Karpas-422 (cell line): ENCODE data around the gene PGM2. TPM values are rescaled to one million over a fixed set of nuclear protein-coding genes. Genes with fewer than 3 reads are reported as not detected.
A peak's percentile ranks its signal among the peaks of the same experiment; 100 is the strongest.
"Not testable (repeated sequence)": the region's sequence is repeated elsewhere in the genome, so short reads cannot be mapped to it uniquely, and the experiment has no call there.

Source experiments
- DNase-seq: peaks from one replicate; pipeline ENCODE4 v3.0.0-alpha.2; 2015
- H2AFZ ChIP-seq: fragments of 200-600 bp; sonication (generic); 2 replicates; pipeline ENCODE4 v1.6.1; 2014; ENCODE audit warnings: antibody characterized with exemption, low read length, mixed read lengths
- H3K27ac ChIP-seq: fragments of 200-600 bp; sonication (generic); 2 replicates; pipeline ENCODE4 v1.5.1; 2014; ENCODE audit warnings: mild to moderate bottlenecking, low read length, moderate library complexity
- H3K27me3 ChIP-seq: fragments of 200-600 bp; sonication (generic); 2 replicates; pipeline ENCODE4 v1.6.1; 2014; ENCODE audit warnings: low read length, mixed read lengths
- H3K36me3 ChIP-seq: fragments of 200-600 bp; sonication (generic); 2 replicates; pipeline ENCODE4 v1.6.1; 2014; ENCODE audit warnings: low read length, mixed read lengths; ENCODE audit not compliant: insufficient read depth
- H3K4me1 ChIP-seq: fragments of 200-600 bp; sonication (generic); 2 replicates; pipeline ENCODE4 v1.6.1; 2014; ENCODE audit warnings: mild to moderate bottlenecking, low read length, mixed read lengths
- H3K4me2 ChIP-seq: fragments of 200-600 bp; sonication (generic); 2 replicates; pipeline ENCODE4 v1.6.1; 2014; ENCODE audit warnings: low read length, low read depth, mild to moderate bottlenecking; ENCODE audit not compliant: poor library complexity, severe bottlenecking
- H3K4me3 ChIP-seq: fragments of 200-600 bp; sonication (generic); 2 replicates; pipeline ENCODE4 v1.5.1; 2014; ENCODE audit warnings: mild to moderate bottlenecking, antibody characterized with exemption, low read length, mixed read lengths
- H3K79me2 ChIP-seq: fragments of 200-600 bp; sonication (generic); 2 replicates; pipeline ENCODE4 v1.6.1; 2014; ENCODE audit warnings: mild to moderate bottlenecking, low read length, mixed read lengths
- H3K9ac ChIP-seq: fragments of 200-600 bp; sonication (generic); 2 replicates; pipeline ENCODE4 v1.6.0; 2014; ENCODE audit warnings: low read length
- H3K9me2 ChIP-seq: fragments of 200-600 bp; sonication (generic), shearing (Covaris generic); replicated peaks from 2 replicates; pipeline ENCODE4 v1.6.0; 2014; ENCODE audit warnings: mild to moderate bottlenecking, low read length, moderate library complexity; ENCODE audit not compliant: insufficient read depth
- H3K9me3 ChIP-seq: fragments of 300-700, 200-600 bp; sonication (generic); 2 replicates; pipeline ENCODE4 v1.6.1; 2014; ENCODE audit warnings: low read length, mixed read lengths
- H4K20me1 ChIP-seq: fragments of 200-600 bp; sonication (generic); 2 replicates; pipeline ENCODE4 v1.6.1; 2014; ENCODE audit warnings: mild to moderate bottlenecking, antibody characterized with exemption, low read length, low read depth; ENCODE audit not compliant: insufficient read depth
- total RNA-seq: library from RNA; depleted of rRNA; stranded (reverse); fragments of >200 nt; shearing (Covaris generic); gene quantifications from 2 replicates; pipeline ENCODE4 v1.2.3, GENCODE V29; 2014; ENCODE audit warnings: low replicate concordance; rRNA removed

The PGM2 gene
- total RNA-seq, result 30.4 and 40.3 TPM in 2 replicates

- peak; percentile 96 for DNase-seq
- H3K9me2 ChIP-seq, result no peaks in the 10 kb centered on the region
- H3K9me3 ChIP-seq, result no peaks in the 10 kb centered on the region
- peak within 1 kb of the TSS; percentile 92 for H3K4me3 ChIP-seq
- H3K9ac ChIP-seq, result peak within 1 kb of the TSS; percentile 94
- H3K36me3 ChIP-seq, result peaks cover 19% of the 10 kb centered on the region
- H3K4me1 ChIP-seq, result peaks cover 22% of the 10 kb centered on the region
- 0 out of 2 replicates have a peak within 1 kb of the TSS, but pooled peaks have one; percentile 10 for H3K27ac ChIP-seq
- H3K79me2 ChIP-seq, result peaks cover 41% of the 10 kb centered on the region
- H3K4me2 ChIP-seq, result peak within 1 kb of the TSS; percentile 96
- no peaks in the 10 kb centered on the region for H3K27me3 ChIP-seq
- peak within 1 kb of the TSS; percentile 68 for H2AFZ ChIP-seq
- H4K20me1 ChIP-seq, result no peaks in the 10 kb centered on the region
These were observed at the start of gene PGM2 for GRCh38 chr4:37826295-37827029. TSS of gene PGM2 (plus strand) at chr4:37826686. CDS start at chr4:37826733, 47 bp downstream.

DNA sequence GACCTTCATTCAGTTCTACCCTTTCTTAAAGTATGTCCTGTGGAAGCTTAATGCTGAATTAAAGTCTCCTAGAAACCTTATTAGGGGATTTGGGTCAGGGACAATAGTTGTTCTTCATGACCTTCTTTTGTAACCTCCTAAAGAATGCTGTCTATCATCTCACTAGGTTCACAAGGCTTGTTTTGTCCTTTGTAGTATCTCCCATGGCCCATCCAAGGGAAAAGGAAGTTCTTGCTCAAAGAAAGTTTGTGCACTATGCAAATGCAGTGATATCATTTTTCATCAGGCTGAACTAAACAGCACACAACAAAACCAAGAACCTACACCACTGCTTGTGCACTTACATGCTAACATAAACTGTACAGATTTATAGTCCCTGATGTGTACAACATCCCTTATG is 46.6 kb upstream of the PGM2 start:
- H3K27me3 ChIP-seq, result no peaks in the 10 kb centered on the region
- H4K20me1 ChIP-seq, result no peaks in the 10 kb centered on the region
- H3K9me3 ChIP-seq, result no peaks in the 10 kb centered on the region
- no peaks in the 10 kb centered on the region for H3K79me2 ChIP-seq
- no peak overlapping the region for H3K4me2 ChIP-seq
- no peak overlapping the region for H3K4me3 ChIP-seq
- no peaks in the 10 kb centered on the region for H3K36me3 ChIP-seq
- no peaks in the 10 kb centered on the region for H3K9me2 ChIP-seq
- no peak overlapping the region for H2AFZ ChIP-seq
- no peak for DNase-seq
- no peak overlapping the region for H3K27ac ChIP-seq
- H3K4me1 ChIP-seq, result no peaks in the 10 kb centered on the region
- no peak overlapping the region for H3K9ac ChIP-seq

GRCh38 chr4:37780444-37781130 is 45.9 kb upstream of the PGM2 start:
- H3K4me2 ChIP-seq, result no peak overlapping the region
- no peaks in the 10 kb centered on the region for H3K4me1 ChIP-seq
- no peak for DNase-seq
- no peaks in the 10 kb centered on the region for H3K27me3 ChIP-seq
- H4K20me1 ChIP-seq, result no peaks in the 10 kb centered on the region
- H3K9ac ChIP-seq, result no peak overlapping the region
- H2AFZ ChIP-seq, result no peak overlapping the region
- H3K79me2 ChIP-seq, result no peaks in the 10 kb centered on the region
- H3K9me2 ChIP-seq, result no peaks in the 10 kb centered on the region
- no peaks in the 10 kb centered on the region for H3K9me3 ChIP-seq
- no peak overlapping the region for H3K27ac ChIP-seq
- H3K36me3 ChIP-seq, result no peaks in the 10 kb centered on the region
- no peak overlapping the region for H3K4me3 ChIP-seq

DNA sequence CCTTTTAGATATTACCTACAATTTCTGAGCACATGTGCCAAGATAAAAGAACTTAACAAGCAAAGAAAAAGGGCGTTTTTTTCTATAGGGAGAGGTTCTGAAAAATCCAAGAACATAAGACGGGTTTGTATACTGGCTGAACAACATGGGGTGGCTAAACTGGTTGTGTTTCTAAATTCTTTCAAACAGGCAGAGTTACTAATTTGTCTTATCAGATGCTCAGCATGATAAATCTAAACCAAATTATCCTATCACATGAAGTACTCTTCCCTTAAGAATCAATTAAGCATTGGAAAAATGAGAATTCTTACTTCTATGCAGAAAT is 45.4 kb upstream of the PGM2 start:
- H3K27me3 ChIP-seq, result no peaks in the 10 kb centered on the region
- H3K4me2 ChIP-seq, result no peak overlapping the region
- no peaks in the 10 kb centered on the region for H4K20me1 ChIP-seq
- no peak overlapping the region for H3K4me3 ChIP-seq
- no peak overlapping the region for H3K9ac ChIP-seq
- H3K27ac ChIP-seq, result no peak overlapping the region
- no peaks in the 10 kb centered on the region for H3K79me2 ChIP-seq
- H3K9me2 ChIP-seq, result no peaks in the 10 kb centered on the region
- no peak overlapping the region for H2AFZ ChIP-seq
- H3K4me1 ChIP-seq, result no peaks in the 10 kb centered on the region
- no peaks in the 10 kb centered on the region for H3K9me3 ChIP-seq
- DNase-seq, result no peak
- no peaks in the 10 kb centered on the region for H3K36me3 ChIP-seq

GRCh38 chr4:37786267-37786666 is 40.2 kb upstream of the PGM2 start:
- H3K9me2 ChIP-seq, H3K27ac ChIP-seq, H3K4me2 ChIP-seq, H3K4me3 ChIP-seq, H3K36me3 ChIP-seq, H3K9ac ChIP-seq, H3K27me3 ChIP-seq, H3K79me2 ChIP-seq, H2AFZ ChIP-seq, H4K20me1 ChIP-seq, DNase-seq, H3K9me3 ChIP-seq, H3K4me1 ChIP-seq: not testable (repeated sequence)

DNA sequence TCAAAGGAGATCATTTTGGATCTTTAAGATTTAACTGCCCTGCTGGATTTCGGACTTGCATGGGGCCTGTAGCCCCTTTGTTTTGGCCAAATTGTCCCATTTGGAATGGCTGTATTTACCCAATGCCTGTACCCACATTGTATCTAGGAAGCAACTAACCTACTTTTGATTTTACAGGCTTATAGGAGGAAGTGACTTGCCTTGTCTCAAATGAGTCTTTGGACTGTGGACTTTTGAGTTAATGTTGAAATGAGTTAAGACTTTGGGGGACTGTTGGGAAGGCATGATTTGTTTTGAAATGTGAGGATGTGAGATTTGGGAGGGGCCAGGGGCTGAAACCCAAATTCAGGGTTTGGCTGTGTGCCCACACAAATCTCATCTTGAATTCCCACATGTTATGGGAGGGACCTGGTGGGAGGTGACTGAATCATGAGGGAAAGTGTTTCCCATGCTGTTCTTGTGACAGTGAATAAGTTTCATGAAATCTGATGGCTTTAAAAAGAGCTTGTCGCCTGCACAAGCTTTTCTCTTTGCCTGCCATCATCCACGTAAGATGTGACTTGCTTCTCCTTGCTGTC is 38.5 kb upstream of the PGM2 start:
- H3K79me2 ChIP-seq, H3K9me2 ChIP-seq, H3K4me3 ChIP-seq, H3K4me2 ChIP-seq, H3K9me3 ChIP-seq, DNase-seq, H3K9ac ChIP-seq, H3K36me3 ChIP-seq, H4K20me1 ChIP-seq, H2AFZ ChIP-seq, H3K4me1 ChIP-seq, H3K27me3 ChIP-seq, H3K27ac ChIP-seq: not testable (repeated sequence)

- DNase-seq, result no peak
- no peak overlapping the region for H3K4me2 ChIP-seq
These were observed 37.7 kb upstream of the PGM2 start for GRCh38 chr4:37788819-37789218.

GRCh38 chr4:37792241-37792640 is 34.2 kb upstream of the PGM2 start:
- Histone ChIP-seq H3K9ac (no peak overlapping the region), H3K27ac (no peak overlapping the region), H3K79me2 (no peaks in the 10 kb centered on the region), H2AFZ (no peak overlapping the region), H3K9me3 (no peaks in the 10 kb centered on the region), H3K4me3 (no peak overlapping the region), H3K4me1 (no peaks in the 10 kb centered on the region), H3K27me3 (no peaks in the 10 kb centered on the region), H4K20me1 (no peaks in the 10 kb centered on the region), H3K4me2 (no peak overlapping the region), H3K9me2 (no peaks in the 10 kb centered on the region), H3K36me3 (no peaks in the 10 kb centered on the region)
- no peak for DNase-seq

More at GRCh38 chr4:37788819-37789218, 37.7 kb upstream of the PGM2 start:
- Histone ChIP-seq H3K27me3 (no peaks in the 10 kb centered on the region), H3K9me3 (no peaks in the 10 kb centered on the region), H3K9me2 (no peaks in the 10 kb centered on the region), H3K4me3 (no peak overlapping the region), H3K4me1 (no peaks in the 10 kb centered on the region), H4K20me1 (no peaks in the 10 kb centered on the region), H2AFZ (no peak overlapping the region), H3K9ac (no peak overlapping the region), H3K36me3 (no peaks in the 10 kb centered on the region), H3K27ac (no peak overlapping the region), H3K79me2 (no peaks in the 10 kb centered on the region)
